ENCODE data around the gene ALK. TPM values are rescaled to one million over a fixed set of nuclear protein-coding genes. Genes with fewer than 3 reads are reported as not detected.

The ALK gene
- polyA plus RNA-seq, 1 of the 3 experiments (the other 2 are of a cell fraction) = 0.30 TPM

DNA sequence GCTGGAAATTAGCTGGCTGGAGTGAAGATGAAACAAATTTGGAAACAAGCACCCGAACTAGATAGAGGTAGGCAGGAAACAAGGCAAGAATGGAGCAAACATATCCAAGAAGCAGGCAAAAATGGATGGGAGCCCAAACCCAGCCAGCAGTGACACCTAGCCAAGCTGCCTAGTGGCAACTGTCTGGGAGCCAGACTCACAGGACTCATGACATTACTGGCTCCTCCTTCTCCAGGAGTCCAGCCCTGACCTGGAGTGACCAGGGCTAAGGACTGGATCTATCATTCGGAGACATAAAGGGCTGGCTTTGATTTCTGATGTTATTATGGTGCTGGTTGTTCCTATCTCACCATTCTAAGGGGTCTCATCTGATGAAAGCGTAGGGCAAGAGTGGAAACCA lies 21.3 kb upstream of the ALK start:
- H3K4me1 ChIP-seq (ENCODE audit: control insufficient read depth in 1 of 2, insufficient read depth in 2 of 2, low read depth in 1 of 2, low read length in 1 of 2) = peaks cover 0 to 14% of the 10 kb centered on the region in 2 experiments; a peak in 1 of 4 replicates
- 18% methylated on average over 3 of the region's 3 CpGs for WGBS (ENCODE audit: low lambda C conversion rate)
- no peak overlapping the region for H3K4me3 ChIP-seq (ENCODE audit: low read depth in 2 of 2, low read length in 1 of 2)
- DNase-seq = no peak
- ChIA-PET CTCF (interaction anchor here (1.5 to 5.8 kb wide), 3 partner anchors 19 to 100 kb away, joined by 3 to 44 read pairs (median 17); partner anchors contain the start of gene ALK), POLR2A (interaction anchor here (0.8 kb wide), 1 partner anchor 84 kb away, joined by 3 read pairs; no protein-coding TSS in a partner anchor)
- no peak overlapping the region for H3K9ac ChIP-seq
- H4K20me1 ChIP-seq (ENCODE audit: insufficient read depth) = no peaks in the 10 kb centered on the region
- no peak overlapping the region for H2AFZ ChIP-seq (ENCODE audit: low read depth)
- no peaks in the 10 kb centered on the region for H3K79me2 ChIP-seq (ENCODE audit: insufficient read depth)
- no peaks in the 10 kb centered on the region for H3K9me3 ChIP-seq
- H3K9me2 ChIP-seq = no peaks in the 10 kb centered on the region
- H3K4me2 ChIP-seq = no peak overlapping the region
- H3F3A ChIP-seq (replicated peaks; ENCODE audit: insufficient read depth) = no peaks in the 10 kb centered on the region
- H3K27ac ChIP-seq (ENCODE audit: low read depth in 2 of 2, low read length in 1 of 2) = no peak overlapping the region
- no peak for TF ChIP-seq GABPA (IDR thresholded peaks at IDR 0.05; ENCODE audit: low read depth)
- TF ChIP-seq RFX5 (IDR thresholded peaks at IDR 0.05; ENCODE audit: low read length) = no peak
- TF ChIP-seq CHD2 (IDR thresholded peaks at IDR 0.05; ENCODE audit: low read length, partially characterized antibody) = no peak
- TF ChIP-seq, protein P1, sequence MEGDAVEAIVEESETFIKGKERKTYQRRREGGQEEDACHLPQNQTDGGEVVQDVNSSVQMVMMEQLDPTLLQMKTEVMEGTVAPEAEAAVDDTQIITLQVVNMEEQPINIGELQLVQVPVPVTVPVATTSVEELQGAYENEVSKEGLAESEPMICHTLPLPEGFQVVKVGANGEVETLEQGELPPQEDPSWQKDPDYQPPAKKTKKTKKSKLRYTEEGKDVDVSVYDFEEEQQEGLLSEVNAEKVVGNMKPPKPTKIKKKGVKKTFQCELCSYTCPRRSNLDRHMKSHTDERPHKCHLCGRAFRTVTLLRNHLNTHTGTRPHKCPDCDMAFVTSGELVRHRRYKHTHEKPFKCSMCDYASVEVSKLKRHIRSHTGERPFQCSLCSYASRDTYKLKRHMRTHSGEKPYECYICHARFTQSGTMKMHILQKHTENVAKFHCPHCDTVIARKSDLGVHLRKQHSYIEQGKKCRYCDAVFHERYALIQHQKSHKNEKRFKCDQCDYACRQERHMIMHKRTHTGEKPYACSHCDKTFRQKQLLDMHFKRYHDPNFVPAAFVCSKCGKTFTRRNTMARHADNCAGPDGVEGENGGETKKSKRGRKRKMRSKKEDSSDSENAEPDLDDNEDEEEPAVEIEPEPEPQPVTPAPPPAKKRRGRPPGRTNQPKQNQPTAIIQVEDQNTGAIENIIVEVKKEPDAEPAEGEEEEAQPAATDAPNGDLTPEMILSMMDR (IDR thresholded peaks at IDR 0.05) = no peak
- no peak for TF ChIP-seq FOXJ3 (CRISPR knock-in tag; IDR thresholded peaks at IDR 0.05)
- no peak for TF ChIP-seq POLR2AphosphoS5 (IDR thresholded peaks at IDR 0.05; ENCODE audit: low read depth, low read length)
- no peak for TF ChIP-seq SMC3 (IDR thresholded peaks at IDR 0.05; ENCODE audit: low read depth, low read length)
- TF ChIP-seq, protein P2, sequence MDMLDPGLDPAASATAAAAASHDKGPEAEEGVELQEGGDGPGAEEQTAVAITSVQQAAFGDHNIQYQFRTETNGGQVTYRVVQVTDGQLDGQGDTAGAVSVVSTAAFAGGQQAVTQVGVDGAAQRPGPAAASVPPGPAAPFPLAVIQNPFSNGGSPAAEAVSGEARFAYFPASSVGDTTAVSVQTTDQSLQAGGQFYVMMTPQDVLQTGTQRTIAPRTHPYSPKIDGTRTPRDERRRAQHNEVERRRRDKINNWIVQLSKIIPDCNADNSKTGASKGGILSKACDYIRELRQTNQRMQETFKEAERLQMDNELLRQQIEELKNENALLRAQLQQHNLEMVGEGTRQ (IDR thresholded peaks at IDR 0.05; ENCODE audit: borderline replicate concordance, low read depth, low read length) = no peak
- TF ChIP-seq RXRA (IDR thresholded peaks at IDR 0.05; ENCODE audit: borderline replicate concordance, low read depth) = no peak
- no peak for TF ChIP-seq NFIC (IDR thresholded peaks at IDR 0.05; ENCODE audit: borderline replicate concordance)
- no peak for TF ChIP-seq MXI1 (IDR thresholded peaks at IDR 0.05; ENCODE audit: low read depth, low read length)
- TF ChIP-seq, protein P3, sequence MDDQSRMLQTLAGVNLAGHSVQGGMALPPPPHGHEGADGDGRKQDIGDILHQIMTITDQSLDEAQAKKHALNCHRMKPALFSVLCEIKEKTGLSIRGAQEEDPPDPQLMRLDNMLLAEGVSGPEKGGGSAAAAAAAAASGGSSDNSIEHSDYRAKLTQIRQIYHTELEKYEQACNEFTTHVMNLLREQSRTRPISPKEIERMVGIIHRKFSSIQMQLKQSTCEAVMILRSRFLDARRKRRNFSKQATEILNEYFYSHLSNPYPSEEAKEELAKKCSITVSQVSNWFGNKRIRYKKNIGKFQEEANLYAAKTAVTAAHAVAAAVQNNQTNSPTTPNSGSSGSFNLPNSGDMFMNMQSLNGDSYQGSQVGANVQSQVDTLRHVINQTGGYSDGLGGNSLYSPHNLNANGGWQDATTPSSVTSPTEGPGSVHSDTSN (IDR thresholded peaks at IDR 0.05) = no peak
- TF ChIP-seq, protein P4, sequence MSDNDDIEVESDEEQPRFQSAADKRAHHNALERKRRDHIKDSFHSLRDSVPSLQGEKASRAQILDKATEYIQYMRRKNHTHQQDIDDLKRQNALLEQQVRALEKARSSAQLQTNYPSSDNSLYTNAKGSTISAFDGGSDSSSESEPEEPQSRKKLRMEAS (IDR thresholded peaks at IDR 0.05; ENCODE audit: low read depth) = no peak
- TF ChIP-seq EP300 (IDR thresholded peaks at IDR 0.05; ENCODE audit: borderline replicate concordance in 1 of 2, low read depth in 1 of 2, low read length in 1 of 2) = no peak
- TF ChIP-seq, protein P5, sequence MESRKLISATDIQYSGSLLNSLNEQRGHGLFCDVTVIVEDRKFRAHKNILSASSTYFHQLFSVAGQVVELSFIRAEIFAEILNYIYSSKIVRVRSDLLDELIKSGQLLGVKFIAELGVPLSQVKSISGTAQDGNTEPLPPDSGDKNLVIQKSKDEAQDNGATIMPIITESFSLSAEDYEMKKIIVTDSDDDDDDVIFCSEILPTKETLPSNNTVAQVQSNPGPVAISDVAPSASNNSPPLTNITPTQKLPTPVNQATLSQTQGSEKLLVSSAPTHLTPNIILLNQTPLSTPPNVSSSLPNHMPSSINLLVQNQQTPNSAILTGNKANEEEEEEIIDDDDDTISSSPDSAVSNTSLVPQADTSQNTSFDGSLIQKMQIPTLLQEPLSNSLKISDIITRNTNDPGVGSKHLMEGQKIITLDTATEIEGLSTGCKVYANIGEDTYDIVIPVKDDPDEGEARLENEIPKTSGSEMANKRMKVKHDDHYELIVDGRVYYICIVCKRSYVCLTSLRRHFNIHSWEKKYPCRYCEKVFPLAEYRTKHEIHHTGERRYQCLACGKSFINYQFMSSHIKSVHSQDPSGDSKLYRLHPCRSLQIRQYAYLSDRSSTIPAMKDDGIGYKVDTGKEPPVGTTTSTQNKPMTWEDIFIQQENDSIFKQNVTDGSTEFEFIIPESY (IDR thresholded peaks at IDR 0.05; ENCODE audit: borderline replicate concordance, low read depth) = no peak
- no peak for TF ChIP-seq TAF1 (IDR thresholded peaks at IDR 0.05; ENCODE audit: borderline replicate concordance, low read depth, low read length)
- H3K36me3 ChIP-seq (replicated peaks in 1 of 2; ENCODE audit: control insufficient read depth in 1 of 2, insufficient read depth in 2 of 2, low read length in 1 of 2) = no peaks in the 10 kb centered on the region
- H3K27me3 ChIP-seq (ENCODE audit: insufficient read depth) = peaks cover under 1% of the 10 kb centered on the region; the same call in 1 of the 2 replicates
